Stomach (tissue), 4 donors: Measurements from ENCODE around the gene PEMT.

ENCODE experiments used
- EP300 ChIP-seq: sonication (generic); formaldehyde crosslinking; IDR thresholded peaks from one replicate; pipeline ENCODE4 v1.6.1; 2017; ENCODE audit warnings: antibody characterized with exemption
- POLR2A ChIP-seq, 4 donors: fragments of 450-650 bp; IDR thresholded peaks; one replicate each; pipeline ENCODE4 v1.6.1; 2016; ENCODE audit warnings: antibody characterized with exemption in 4 of 4, control low read depth in 2 of 4, mild to moderate bottlenecking in 1 of 4, moderate library complexity in 1 of 4
- POLR2AphosphoS5 ChIP-seq, 3 donors: sonication (generic); formaldehyde crosslinking; IDR thresholded peaks; one replicate each; pipeline ENCODE4 v1.6.1; 2016; ENCODE audit warnings: antibody characterized with exemption in 3 of 3
- TF ChIP-seq, protein P1 (sequence below), 7 experiments: fragments of 450-650 bp in 4 of 7; fragments of 200-600 bp in 3 of 7; sonication (generic) in 3 of 7; IDR thresholded peaks; one replicate each; pipeline ENCODE4 v1.5.1; 2016 to 2019; ENCODE audit warnings: antibody characterized with exemption in 7 of 7, control low read depth in 2 of 7, mild to moderate bottlenecking in 1 of 7

DNA sequence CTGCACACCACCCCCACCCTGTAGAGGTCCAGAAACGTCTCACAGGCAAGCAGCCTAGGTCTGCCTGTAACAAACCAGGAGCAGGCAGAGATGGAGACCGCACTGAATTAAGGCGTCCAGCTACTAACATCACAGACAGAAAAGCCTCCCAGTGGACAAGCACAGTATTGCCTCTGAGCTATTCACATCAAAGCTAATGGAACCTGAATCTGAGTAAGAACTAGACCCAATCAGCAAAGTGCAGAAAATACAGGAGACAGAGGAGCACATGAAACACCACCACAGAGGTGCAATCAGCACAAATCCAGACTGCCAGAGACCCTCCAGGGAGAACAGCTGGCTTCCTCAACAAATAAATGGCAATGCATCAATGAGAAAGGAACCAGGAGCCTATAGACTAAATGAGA lies 22.2 kb upstream of the PEMT start:
- TF ChIP-seq POLR2AphosphoS5 (IDR thresholded peaks at IDR 0.05) (no peak), POLR2A (IDR thresholded peaks at IDR 0.05) (no peak), EP300 (no peak)
- TF ChIP-seq, protein P1, sequence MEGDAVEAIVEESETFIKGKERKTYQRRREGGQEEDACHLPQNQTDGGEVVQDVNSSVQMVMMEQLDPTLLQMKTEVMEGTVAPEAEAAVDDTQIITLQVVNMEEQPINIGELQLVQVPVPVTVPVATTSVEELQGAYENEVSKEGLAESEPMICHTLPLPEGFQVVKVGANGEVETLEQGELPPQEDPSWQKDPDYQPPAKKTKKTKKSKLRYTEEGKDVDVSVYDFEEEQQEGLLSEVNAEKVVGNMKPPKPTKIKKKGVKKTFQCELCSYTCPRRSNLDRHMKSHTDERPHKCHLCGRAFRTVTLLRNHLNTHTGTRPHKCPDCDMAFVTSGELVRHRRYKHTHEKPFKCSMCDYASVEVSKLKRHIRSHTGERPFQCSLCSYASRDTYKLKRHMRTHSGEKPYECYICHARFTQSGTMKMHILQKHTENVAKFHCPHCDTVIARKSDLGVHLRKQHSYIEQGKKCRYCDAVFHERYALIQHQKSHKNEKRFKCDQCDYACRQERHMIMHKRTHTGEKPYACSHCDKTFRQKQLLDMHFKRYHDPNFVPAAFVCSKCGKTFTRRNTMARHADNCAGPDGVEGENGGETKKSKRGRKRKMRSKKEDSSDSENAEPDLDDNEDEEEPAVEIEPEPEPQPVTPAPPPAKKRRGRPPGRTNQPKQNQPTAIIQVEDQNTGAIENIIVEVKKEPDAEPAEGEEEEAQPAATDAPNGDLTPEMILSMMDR (IDR thresholded peaks at IDR 0.05): peak in 5 of 7 experiments; percentile 69 to 79 (median 74)
